IMR-90 (cell line): ENCODE measurements around the gene SRBD1.

Experiments used
- BHLHE40 ChIP-seq: fragments of 150-350 bp; IDR thresholded peaks from 2 replicates; pipeline ENCODE4 v1.6.1; 2016; ENCODE audit warnings: mild to moderate bottlenecking, low read depth, low read length
- CEBPB ChIP-seq: IDR thresholded peaks from 2 replicates; pipeline ENCODE4 v1.6.1; 2012; ENCODE audit warnings: low read depth, low read length, improper control_type of control experiment
- CHD1 ChIP-seq: IDR thresholded peaks from 2 replicates; pipeline ENCODE4 v1.6.1; 2012; ENCODE audit warnings: low read depth, low read length, improper control_type of control experiment
- FOS ChIP-seq: fragments of 150-350 bp; IDR thresholded peaks from 2 replicates; pipeline ENCODE4 v1.6.1; 2016; ENCODE audit warnings: low read depth, low read length
- MAFK ChIP-seq: IDR thresholded peaks from 2 replicates; pipeline ENCODE4 v1.6.1; 2012; ENCODE audit warnings: low read depth, low read length, improper control_type of control experiment
- MXI1 ChIP-seq: IDR thresholded peaks from 2 replicates; pipeline ENCODE4 v1.6.1; 2012; ENCODE audit warnings: low read depth, mild to moderate bottlenecking, low read length, moderate library complexity, borderline replicate concordance
- NFE2L2 ChIP-seq: fragments of 150-350 bp; IDR thresholded peaks from 2 replicates; pipeline ENCODE4 v1.6.1; 2016; ENCODE audit warnings: low read depth, mild to moderate bottlenecking, low read length
- POLR2A ChIP-seq: IDR thresholded peaks from 2 replicates; pipeline ENCODE4 v1.6.1; 2012; ENCODE audit warnings: mild to moderate bottlenecking, low read depth, low read length
- RAD21 ChIP-seq: IDR thresholded peaks from 2 replicates; pipeline ENCODE4 v1.6.1; 2012; ENCODE audit warnings: low read length, improper control_type of control experiment
- RCOR1 ChIP-seq: IDR thresholded peaks from 2 replicates; pipeline ENCODE4 v1.6.1; 2012; ENCODE audit warnings: mild to moderate bottlenecking, low read length, improper control_type of control experiment; ENCODE audit not compliant: insufficient replicate concordance
- RFX5 ChIP-seq: IDR thresholded peaks from 2 replicates; pipeline ENCODE4 v1.8.0; 2012; ENCODE audit warnings: low read depth, mild to moderate bottlenecking, low read length, moderate library complexity
- TF ChIP-seq, protein P1 (sequence below): conservative IDR thresholded peaks from 2 replicates; pipeline ENCODE4 v1.5.1; 2012; ENCODE audit warnings: mild to moderate bottlenecking, low read depth, low read length, improper control_type of control experiment
- TF ChIP-seq, protein P2 (sequence below): fragments of 150-350 bp; IDR thresholded peaks from 2 replicates; pipeline ENCODE4 v1.6.1; 2017; ENCODE audit warnings: mild to moderate bottlenecking, antibody characterized with exemption, low read length, low read depth
- TF ChIP-seq, protein P3 (sequence below): fragments of 150-350 bp; IDR thresholded peaks from 2 replicates; pipeline ENCODE4 v1.6.1; 2016; ENCODE audit warnings: low read depth, mild to moderate bottlenecking, low read length, moderate library complexity, borderline replicate concordance

DNA sequence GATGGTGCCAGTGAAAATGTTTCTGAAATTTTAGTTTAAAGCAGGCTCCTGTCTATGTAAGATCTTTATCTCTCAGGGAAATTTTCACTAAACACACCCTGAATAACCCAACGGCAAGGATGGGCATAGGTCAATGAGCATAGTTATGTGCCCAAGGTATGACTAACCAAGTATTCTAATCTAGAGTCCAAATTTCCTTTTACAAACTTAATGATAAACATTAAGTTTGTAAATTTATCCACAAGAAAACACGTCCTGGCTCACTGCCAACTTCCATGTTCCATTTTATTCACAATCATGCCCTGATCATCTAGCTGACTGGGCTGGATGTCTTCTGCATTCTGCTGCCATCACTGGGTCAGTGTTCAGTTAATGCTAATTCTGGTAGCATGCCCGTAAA is 151.2 kb downstream of the SRBD1 start:
- TF ChIP-seq, protein P1, sequence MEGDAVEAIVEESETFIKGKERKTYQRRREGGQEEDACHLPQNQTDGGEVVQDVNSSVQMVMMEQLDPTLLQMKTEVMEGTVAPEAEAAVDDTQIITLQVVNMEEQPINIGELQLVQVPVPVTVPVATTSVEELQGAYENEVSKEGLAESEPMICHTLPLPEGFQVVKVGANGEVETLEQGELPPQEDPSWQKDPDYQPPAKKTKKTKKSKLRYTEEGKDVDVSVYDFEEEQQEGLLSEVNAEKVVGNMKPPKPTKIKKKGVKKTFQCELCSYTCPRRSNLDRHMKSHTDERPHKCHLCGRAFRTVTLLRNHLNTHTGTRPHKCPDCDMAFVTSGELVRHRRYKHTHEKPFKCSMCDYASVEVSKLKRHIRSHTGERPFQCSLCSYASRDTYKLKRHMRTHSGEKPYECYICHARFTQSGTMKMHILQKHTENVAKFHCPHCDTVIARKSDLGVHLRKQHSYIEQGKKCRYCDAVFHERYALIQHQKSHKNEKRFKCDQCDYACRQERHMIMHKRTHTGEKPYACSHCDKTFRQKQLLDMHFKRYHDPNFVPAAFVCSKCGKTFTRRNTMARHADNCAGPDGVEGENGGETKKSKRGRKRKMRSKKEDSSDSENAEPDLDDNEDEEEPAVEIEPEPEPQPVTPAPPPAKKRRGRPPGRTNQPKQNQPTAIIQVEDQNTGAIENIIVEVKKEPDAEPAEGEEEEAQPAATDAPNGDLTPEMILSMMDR: no peak
- TF ChIP-seq RAD21 (no peak), POLR2A (no peak), FOS (no peak), CEBPB (no peak), BHLHE40 (no peak), MXI1 (no peak), RFX5 (no peak), MAFK (no peak), RCOR1 (no peak), NFE2L2 (no peak), CHD1 (no peak)
- TF ChIP-seq, protein P2, sequence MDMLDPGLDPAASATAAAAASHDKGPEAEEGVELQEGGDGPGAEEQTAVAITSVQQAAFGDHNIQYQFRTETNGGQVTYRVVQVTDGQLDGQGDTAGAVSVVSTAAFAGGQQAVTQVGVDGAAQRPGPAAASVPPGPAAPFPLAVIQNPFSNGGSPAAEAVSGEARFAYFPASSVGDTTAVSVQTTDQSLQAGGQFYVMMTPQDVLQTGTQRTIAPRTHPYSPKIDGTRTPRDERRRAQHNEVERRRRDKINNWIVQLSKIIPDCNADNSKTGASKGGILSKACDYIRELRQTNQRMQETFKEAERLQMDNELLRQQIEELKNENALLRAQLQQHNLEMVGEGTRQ: no peak
- TF ChIP-seq, protein P3, sequence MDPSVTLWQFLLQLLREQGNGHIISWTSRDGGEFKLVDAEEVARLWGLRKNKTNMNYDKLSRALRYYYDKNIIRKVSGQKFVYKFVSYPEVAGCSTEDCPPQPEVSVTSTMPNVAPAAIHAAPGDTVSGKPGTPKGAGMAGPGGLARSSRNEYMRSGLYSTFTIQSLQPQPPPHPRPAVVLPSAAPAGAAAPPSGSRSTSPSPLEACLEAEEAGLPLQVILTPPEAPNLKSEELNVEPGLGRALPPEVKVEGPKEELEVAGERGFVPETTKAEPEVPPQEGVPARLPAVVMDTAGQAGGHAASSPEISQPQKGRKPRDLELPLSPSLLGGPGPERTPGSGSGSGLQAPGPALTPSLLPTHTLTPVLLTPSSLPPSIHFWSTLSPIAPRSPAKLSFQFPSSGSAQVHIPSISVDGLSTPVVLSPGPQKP: no peak
